ENCODE data around the gene MYMX. TPM values are rescaled to one million over a fixed set of nuclear protein-coding genes. Genes with fewer than 3 reads are reported as not detected.
A peak's percentile ranks its signal among the peaks of the same experiment; 100 is the strongest.

Gene MYMX
- polyA plus RNA-seq, 3 donors, result not detected

GRCh38 chr6:44222486-44223318, 6.0 kb downstream of the MYMX start:
- H3K27me3 ChIP-seq (ENCODE audit: control insufficient read depth in 2 of 2, insufficient read depth in 2 of 2, low read length in 2 of 2), result peaks cover 0 to 7% of the 10 kb centered on the region in 2 donors
- peak overlapping the region; percentile 89 for H3K4me2 ChIP-seq (replicated peaks; ENCODE audit: extremely low read depth, low read length, poor library complexity, severe bottlenecking)
- no peaks in the 10 kb centered on the region for H3K9me3 ChIP-seq (replicated peaks in 1 of 2; ENCODE audit: control insufficient read depth in 1 of 2, insufficient read depth in 1 of 2, low read length in 2 of 2)
- Mint-ChIP-seq H3K4me3 (peak overlapping the region; percentile 73 to 88), H3K27ac (peak overlapping the region in 5 of 7 donors; percentile 3 to 76 (median 54)), H3K4me1 (peaks cover 73% of the 10 kb centered on the region), H3K9me3 (peaks cover 0 to 2% (median 0%) of the 10 kb centered on the region in 7 donors), H3K27me3 (ENCODE audit: low read depth in 3 of 3) (peaks cover 5 to 17% (median 7%) of the 10 kb centered on the region in 3 donors), H3K36me3 (peaks cover 0 to 6% of the 10 kb centered on the region in 2 donors)
- intact Hi-C loops (cut with micrococcal nuclease), result loop anchor here (5.0 kb wide), 2 partner anchors 35 to 95 kb away; partner anchors contain the start of genes SLC35B2 (in 2 of the 2), MRPL14 (in 1 of the 2) and TMEM63B (in 1 of the 2)
- H4K20me1 ChIP-seq (ENCODE audit: insufficient read depth, low read length), result peaks cover 11% of the 10 kb centered on the region
- 7% methylated on average over 17 of the region's 26 CpGs for WGBS (ENCODE audit: insufficient coverage)
- peak overlapping the region; percentile 46 for H3K9ac ChIP-seq (ENCODE audit: insufficient read depth, low read length, poor library complexity, severe bottlenecking)
- no peaks in the 10 kb centered on the region for H3K36me3 ChIP-seq (replicated peaks in 1 of 2; ENCODE audit: control insufficient read depth in 1 of 2, insufficient read depth in 2 of 2, low read length in 2 of 2)
- TF ChIP-seq CTCF (IDR thresholded peaks at IDR 0.05), result no peak
- peak in 1 of 3 donors; percentile 39 for DNase-seq
- H3K27ac ChIP-seq (ENCODE audit: low read depth in 1 of 2, low read length in 2 of 2), result no peak overlapping the region
- H3K4me1 ChIP-seq (ENCODE audit: control insufficient read depth in 1 of 2, insufficient read depth in 2 of 2, low read length in 2 of 2), result peaks cover 72 to 79% of the 10 kb centered on the region in 2 donors
- H3K79me2 ChIP-seq (ENCODE audit: insufficient read depth, low read length), result peaks cover 24% of the 10 kb centered on the region
- peak overlapping the region; percentile 27 to 73 (median 36) for H3K4me3 ChIP-seq (replicated peaks in 1 of 3; ENCODE audit: low read depth in 2 of 3, low read length in 3 of 3)
- H2AFZ ChIP-seq (ENCODE audit: insufficient read depth, low read depth, low read length, poor library complexity, severe bottlenecking), result peak overlapping the region; percentile 56

GRCh38 chr6:44223319-44224028, 6.7 kb downstream of the MYMX start, which contains the start of gene SLC29A1:
Gene SLC29A1, plus strand, starts transcription at chr6:44223595. Its CDS starts 3,719 bp downstream, at chr6:44227314.
- Histone ChIP-seq H3K27ac (ENCODE audit: low read depth in 1 of 2, low read length in 2 of 2) (no peak within 1 kb of the TSS), H3K9me3 (replicated peaks in 1 of 2; ENCODE audit: control insufficient read depth in 1 of 2, insufficient read depth in 1 of 2, low read length in 2 of 2) (no peaks in the 10 kb centered on the region), H3K27me3 (ENCODE audit: control insufficient read depth in 2 of 2, insufficient read depth in 2 of 2, low read length in 2 of 2) (peaks cover 0 to 7% of the 10 kb centered on the region in 2 donors), H2AFZ (ENCODE audit: insufficient read depth, low read depth, low read length, poor library complexity, severe bottlenecking) (peak within 1 kb of the TSS; percentile 56), H3K4me2 (replicated peaks; ENCODE audit: extremely low read depth, low read length, poor library complexity, severe bottlenecking) (peak within 1 kb of the TSS; percentile 89), H3K9ac (ENCODE audit: insufficient read depth, low read length, poor library complexity, severe bottlenecking) (peak within 1 kb of the TSS; percentile 46), H3K4me1 (ENCODE audit: control insufficient read depth in 1 of 2, insufficient read depth in 2 of 2, low read length in 2 of 2) (peaks cover 65 to 71% of the 10 kb centered on the region in 2 donors), H3K79me2 (ENCODE audit: insufficient read depth, low read length) (peaks cover 24% of the 10 kb centered on the region), H4K20me1 (ENCODE audit: insufficient read depth, low read length) (peaks cover 11% of the 10 kb centered on the region), H3K36me3 (replicated peaks in 1 of 2; ENCODE audit: control insufficient read depth in 1 of 2, insufficient read depth in 2 of 2, low read length in 2 of 2) (no peaks in the 10 kb centered on the region), H3K4me3 (replicated peaks in 1 of 3; ENCODE audit: low read depth in 2 of 3, low read length in 3 of 3) (peak within 1 kb of the TSS; percentile 27 to 73 (median 36))
- TF ChIP-seq CTCF (IDR thresholded peaks at IDR 0.05), result peak; percentile 37
- H3K9me3 Mint-ChIP-seq, result peaks cover 0 to 2% (median 0%) of the 10 kb centered on the region in 7 donors
- peak; percentile 60 to 74 (median 60) for DNase-seq
- intact Hi-C loops (cut with micrococcal nuclease), result loop anchor here (5.0 kb wide), 2 partner anchors 34 to 96 kb away; partner anchors contain the start of genes SLC35B2 (in 2 of the 2), MRPL14 (in 1 of the 2) and TMEM63B (in 1 of the 2)
- H3K27ac Mint-ChIP-seq, result peak within 1 kb of the TSS in 6 of 7 donors; percentile 5 to 76 (median 48)
- H3K27me3 Mint-ChIP-seq (ENCODE audit: low read depth in 3 of 3), result peaks cover 5 to 17% (median 7%) of the 10 kb centered on the region in 3 donors
- peak within 1 kb of the TSS; percentile 73 to 88 for H3K4me3 Mint-ChIP-seq
- H3K4me1 Mint-ChIP-seq, result peaks cover 65% of the 10 kb centered on the region
- under 1% methylated on average over 67 of the region's 73 CpGs for WGBS (ENCODE audit: insufficient coverage)
- peaks cover 0 to 6% of the 10 kb centered on the region in 2 donors for H3K36me3 Mint-ChIP-seq
